ENCODE measurements around the gene PSMD5.
A peak's percentile ranks its signal among the peaks of the same experiment; 100 is the strongest.

Gene PSMD5

DNA sequence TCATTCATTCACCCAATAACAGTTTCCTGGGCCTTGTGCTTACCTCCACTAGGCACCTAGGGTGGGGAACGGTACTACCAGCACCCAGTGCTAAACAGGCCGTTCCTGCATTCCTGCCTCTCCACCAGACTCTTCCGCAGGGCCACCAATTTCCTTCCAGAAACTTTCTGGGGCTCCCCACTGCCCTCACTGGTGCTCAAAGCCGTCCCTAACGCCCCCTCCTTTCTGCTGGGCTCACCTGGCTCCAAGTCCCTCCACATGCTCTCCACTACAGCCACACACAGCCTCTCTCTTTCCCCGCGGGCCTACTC is 32.9 kb upstream of the PSMD5 start:
- no peak for DNase-seq (ENCODE audit: low read depth in 2 of 3, low spot score in 1 of 3)

GRCh38 chr9:120875195-120875565 is 32.5 kb upstream of the PSMD5 start:
- DNase-seq (ENCODE audit: low read depth in 2 of 3, low spot score in 1 of 3), result no peak

DNA sequence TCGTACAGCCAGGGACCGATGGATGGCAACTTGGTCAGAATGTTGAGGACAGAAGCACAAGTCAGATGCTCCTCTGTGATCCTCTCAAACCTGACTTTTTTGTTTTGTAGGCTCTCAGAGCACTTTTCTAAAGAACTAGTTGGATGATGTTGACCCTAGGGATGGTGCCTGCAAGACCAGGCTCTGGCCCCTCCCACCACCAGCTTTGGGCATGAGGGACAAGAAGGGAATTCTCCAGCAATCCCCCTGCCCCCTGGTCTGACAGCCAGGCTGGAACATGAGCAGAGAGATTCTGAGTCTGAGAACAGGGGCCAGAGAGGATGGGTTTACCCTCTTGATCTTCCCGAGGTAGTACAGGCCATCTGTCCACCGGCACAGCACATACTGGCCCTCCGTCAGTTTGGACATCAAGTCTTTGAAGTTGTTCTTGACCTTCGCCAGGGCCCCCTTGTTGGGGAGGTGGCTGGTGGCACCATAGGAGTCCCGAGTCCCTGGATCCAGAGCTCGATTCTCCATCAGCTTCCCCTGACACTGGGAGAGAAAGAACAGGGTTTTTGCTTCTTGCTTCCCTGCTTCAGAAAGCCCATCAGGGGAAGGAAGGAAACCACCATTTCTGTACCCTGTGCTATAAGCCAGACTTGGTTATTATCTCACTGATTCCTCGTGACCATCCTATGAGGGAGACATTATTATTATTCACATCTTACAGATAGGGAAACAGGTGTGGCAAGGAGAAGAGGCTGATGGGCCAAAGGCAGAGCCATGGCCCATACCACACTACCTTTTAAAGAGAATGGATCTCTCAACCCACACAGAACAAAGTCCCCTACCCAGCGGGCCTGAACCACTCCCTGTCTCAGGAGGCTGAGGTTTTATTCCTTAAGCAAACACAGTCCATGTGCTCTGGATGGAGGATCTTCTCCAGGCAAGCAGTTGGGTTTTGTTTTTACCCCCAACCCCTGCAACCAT is 31.8 kb upstream of the PSMD5 start:
- DNase-seq (ENCODE audit: low read depth in 2 of 3, low spot score in 1 of 3), result no peak

- no peak for DNase-seq (ENCODE audit: low read depth in 2 of 3, low spot score in 1 of 3)
Observed at GRCh38 chr9:120873512-120873911, 30.8 kb upstream of the PSMD5 start.

DNA sequence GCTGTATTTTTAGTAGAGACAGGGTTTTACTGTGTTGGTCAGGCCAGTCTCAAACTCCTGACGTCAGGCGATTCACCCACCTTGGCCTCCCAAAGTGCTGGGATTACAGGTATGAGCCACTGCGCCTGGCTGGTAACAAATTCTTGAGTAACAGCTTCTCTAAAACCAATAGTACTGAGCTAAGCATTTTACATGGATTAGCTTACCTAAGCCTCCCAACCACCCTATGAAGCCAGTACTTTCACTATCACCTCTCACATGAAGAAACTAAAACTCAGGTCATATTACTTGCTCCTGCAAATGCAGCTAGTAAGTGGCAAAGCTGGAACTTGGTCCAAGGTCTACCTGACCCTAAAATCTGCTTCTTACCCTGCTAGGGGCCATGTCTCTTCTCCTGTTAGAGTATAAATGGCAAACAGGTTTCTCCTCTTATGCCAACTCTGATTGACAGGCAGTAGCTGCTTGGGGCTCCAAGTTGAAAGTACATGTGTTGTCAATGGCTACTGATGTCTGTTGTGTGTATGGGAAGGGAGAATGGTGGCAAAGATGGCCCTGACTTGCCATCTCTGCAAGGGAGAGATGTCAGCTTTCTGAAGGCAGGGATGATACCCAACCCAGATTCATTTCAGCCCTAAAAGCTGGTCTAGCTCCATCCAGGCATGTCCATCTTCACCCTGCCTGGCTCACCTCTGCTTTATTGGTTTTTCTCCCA is 30.2 kb upstream of the PSMD5 start:
- no peak for DNase-seq (ENCODE audit: low read depth in 2 of 3, low spot score in 1 of 3)

- DNase-seq (ENCODE audit: low read depth in 2 of 3, low spot score in 1 of 3), result no peak
Observed at GRCh38 chr9:120870206-120870605, 27.5 kb upstream of the PSMD5 start.

DNA sequence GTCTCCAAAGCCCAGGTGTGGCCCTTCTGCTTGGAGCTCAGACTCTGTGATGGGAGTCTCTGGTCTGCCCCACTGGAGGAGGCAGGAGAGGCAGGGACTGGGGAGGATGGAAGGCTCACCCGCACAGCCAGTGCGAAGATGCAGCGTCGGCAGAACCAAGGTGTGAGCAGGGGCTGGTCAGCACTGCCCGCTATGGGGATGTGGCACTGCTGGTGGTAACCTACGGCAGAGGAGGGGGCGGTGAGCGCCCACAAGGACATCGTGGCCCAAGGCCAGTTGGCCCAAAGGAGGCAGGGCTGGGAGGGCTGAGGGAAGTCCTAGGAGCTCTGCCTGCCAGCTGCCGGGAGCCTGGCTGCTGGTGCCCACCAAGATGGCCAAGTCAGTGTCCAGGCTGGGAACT is 27.0 kb upstream of the PSMD5 start:
- DNase-seq (ENCODE audit: low read depth in 2 of 3, low spot score in 1 of 3), result no peak

- DNase-seq (ENCODE audit: low read depth in 2 of 3, low spot score in 1 of 3), result no peak
Observed at GRCh38 chr9:120869360-120869687, 26.6 kb upstream of the PSMD5 start.

- DNase-seq (ENCODE audit: low read depth in 2 of 3, low spot score in 1 of 3), result peak; percentile 95 to 97 (median 96)
Observed at GRCh38 chr9:120868676-120869359, 26.1 kb upstream of the PSMD5 start.

DNA sequence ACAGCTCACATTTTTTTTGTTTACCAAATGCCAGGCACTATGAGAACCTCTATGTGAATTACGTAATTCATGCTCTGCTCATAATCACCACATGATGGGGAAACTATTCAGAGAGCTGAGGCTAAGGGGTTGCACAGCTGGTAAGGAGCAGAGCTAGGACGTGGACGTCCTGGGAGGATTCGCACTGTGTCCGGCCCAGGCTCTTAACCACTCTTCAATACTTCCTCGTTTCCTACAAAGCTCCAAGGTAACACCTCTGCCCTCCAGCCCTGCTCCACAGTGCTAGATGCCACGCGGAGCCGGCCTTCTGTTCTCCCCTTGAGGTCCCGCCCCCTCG is 25.6 kb upstream of the PSMD5 start:
- DNase-seq (ENCODE audit: low read depth in 2 of 3, low spot score in 1 of 3), result no peak

- DNase-seq (ENCODE audit: low read depth in 2 of 3, low spot score in 1 of 3), result no peak
Observed at GRCh38 chr9:120867676-120868338, 25.1 kb upstream of the PSMD5 start.

- no peak for DNase-seq (ENCODE audit: low read depth in 2 of 3, low spot score in 1 of 3)
Observed at GRCh38 chr9:120866651-120867050, 23.9 kb upstream of the PSMD5 start.

DNA sequence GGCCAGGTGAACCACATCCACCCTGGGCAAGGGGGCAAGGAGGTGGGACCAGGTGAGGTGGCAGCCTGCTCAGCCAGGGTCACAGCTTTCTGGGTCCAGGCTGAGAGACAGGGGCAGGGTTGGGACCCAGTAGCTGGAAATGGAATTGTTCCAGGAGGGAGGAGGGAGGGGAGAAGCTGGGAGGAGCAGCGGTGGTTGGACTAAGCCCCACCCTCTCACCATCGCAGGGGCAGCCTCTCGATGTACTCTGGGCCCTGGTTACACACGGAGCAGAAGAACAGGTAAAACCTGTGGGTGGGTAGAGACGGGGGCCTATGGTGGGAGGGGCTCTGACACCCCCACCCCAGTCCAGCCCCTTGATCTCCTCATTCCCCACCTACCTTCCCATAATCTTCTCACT is 23.1 kb upstream of the PSMD5 start:
- no peak for DNase-seq (ENCODE audit: low read depth in 2 of 3, low spot score in 1 of 3)

GRCh38 chr9:120865176-120865575 is 22.5 kb upstream of the PSMD5 start:
- no peak for DNase-seq (ENCODE audit: low read depth in 2 of 3, low spot score in 1 of 3)

DNA sequence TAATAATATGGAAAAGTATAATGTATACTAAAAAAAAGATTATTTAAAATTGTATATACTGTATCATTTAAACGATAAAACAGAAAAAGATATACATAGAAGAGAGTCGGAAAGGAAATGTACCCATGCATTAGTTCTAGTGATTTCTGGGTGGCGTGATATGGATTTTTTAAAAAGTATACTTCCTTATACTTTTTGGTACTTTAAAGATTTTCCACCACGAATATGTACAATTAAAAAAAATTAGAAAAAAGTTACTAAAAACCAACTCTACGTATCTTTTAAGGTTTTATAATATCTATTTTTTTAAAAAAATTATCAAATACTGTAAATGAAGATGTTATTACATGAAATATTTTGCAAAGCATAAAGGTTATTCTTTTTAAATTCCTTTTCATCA is 22.0 kb upstream of the PSMD5 start:
- DNase-seq (ENCODE audit: low read depth in 2 of 3, low spot score in 1 of 3), result no peak

DNA sequence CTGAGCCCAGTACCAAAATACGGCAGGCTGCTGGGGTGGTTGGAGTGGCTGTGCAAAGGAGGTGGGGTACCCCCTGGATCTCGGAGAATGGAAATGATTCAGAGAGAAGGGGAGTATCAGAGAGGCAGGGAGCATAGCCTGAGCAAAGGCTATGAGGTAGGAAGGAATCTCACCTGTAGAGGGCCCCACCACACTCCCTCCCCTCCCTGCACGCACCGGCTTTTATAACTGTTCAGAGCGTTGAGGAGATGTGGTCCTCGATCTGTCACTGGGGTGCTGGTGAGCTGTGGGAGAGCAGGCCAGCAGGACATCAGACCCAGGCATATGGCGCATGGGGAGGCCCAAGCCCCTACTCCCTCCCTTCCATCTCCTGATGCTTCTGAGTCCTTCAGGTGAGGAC is 21.1 kb upstream of the PSMD5 start:
- no peak for DNase-seq (ENCODE audit: low read depth in 2 of 3, low spot score in 1 of 3)

DNA sequence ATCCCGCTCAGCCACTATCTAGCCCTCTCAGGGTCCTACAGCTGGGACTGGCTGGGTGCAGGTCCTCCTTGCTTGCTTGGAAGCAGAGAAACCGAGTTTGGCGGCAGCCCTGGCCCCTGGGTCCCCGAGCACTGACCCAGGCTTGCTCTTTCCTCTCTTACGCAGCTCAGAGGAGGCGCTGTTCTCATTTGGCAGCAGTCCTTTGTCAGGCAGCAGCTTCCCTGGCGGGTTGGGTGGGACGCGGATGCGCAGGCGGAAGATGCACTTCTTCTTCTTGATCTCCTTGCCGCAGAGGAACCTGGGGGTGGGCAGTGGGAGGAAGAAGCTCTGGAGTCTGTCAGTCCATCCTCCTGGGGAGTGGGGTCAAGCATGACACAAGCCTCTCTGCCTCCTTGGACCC is 19.7 kb upstream of the PSMD5 start:
- no peak for DNase-seq (ENCODE audit: low read depth in 2 of 3, low spot score in 1 of 3)

- no peak for DNase-seq (ENCODE audit: low read depth in 2 of 3, low spot score in 1 of 3)
Observed at GRCh38 chr9:120861935-120862334, 19.2 kb upstream of the PSMD5 start.

GRCh38 chr9:120860083-120860482 is 17.4 kb upstream of the PSMD5 start:
- no peak for DNase-seq (ENCODE audit: low read depth in 2 of 3, low spot score in 1 of 3)

DNA sequence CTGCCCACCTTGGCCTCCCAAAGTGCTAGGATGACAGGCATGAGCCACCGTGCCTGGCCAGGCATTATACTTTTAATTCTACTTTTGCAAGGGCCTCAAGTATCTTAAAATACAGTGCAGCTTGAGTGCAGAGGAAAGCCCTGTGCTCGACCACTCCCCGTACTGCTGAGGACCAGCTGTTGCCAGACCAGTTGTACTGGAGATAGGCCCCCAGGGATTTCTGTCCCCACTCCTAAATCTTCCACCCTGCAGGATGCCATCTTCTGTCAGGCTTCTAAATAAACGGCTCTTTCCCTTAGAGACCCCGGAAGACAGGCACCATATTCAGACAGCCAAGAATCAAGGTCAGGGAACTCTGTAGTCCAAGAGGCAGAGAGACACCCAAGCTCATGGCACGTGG is 16.6 kb upstream of the PSMD5 start:
- no peak for DNase-seq (ENCODE audit: low read depth in 2 of 3, low spot score in 1 of 3)

- DNase-seq (ENCODE audit: low read depth in 2 of 3, low spot score in 1 of 3), result no peak
Observed at GRCh38 chr9:120857902-120858301, 15.2 kb upstream of the PSMD5 start.

- no peak for DNase-seq (ENCODE audit: low read depth in 2 of 3, low spot score in 1 of 3)
Observed at GRCh38 chr9:120857481-120857880, 14.8 kb upstream of the PSMD5 start.

Measured in stimulated activated CD4-positive, alpha-beta T cell treated with anti-CD3 and anti-CD28 coated beads, Interleukin-12 subunit alpha, Interleukin-12 subunit beta, amount 100 ng/mL, for 48 hours (primary cell).